ENCODE results near the gene KCNMB2. TPM values are rescaled to one million over a fixed set of nuclear protein-coding genes. Genes with fewer than 3 reads are reported as not detected.

KCNMB2 gene
- polyA plus RNA-seq, 1 donor (not counting 4 experiments of a cell fraction or from before 2014, with no cell fraction given): not detected

GRCh38 chr3:178500631-178501030 is 35.6 kb upstream of the KCNMB2 start:
- Histone ChIP-seq H3K4me1 (ENCODE audit: control insufficient read depth, extremely low read depth, insufficient read depth, low read length) (no peaks in the 10 kb centered on the region), H4K20me1 (ENCODE audit: control insufficient read depth, extremely low read depth, insufficient read depth, low read length) (no peaks in the 10 kb centered on the region), H2AFZ (ENCODE audit: control insufficient read depth, low read length) (no peak overlapping the region), H3K4me2 (ENCODE audit: control insufficient read depth, extremely low read depth, insufficient read depth, low read depth, low read length) (no peak overlapping the region), H3K79me2 (ENCODE audit: control insufficient read depth, insufficient read depth, low read length) (no peaks in the 10 kb centered on the region), H3K9me1 (ENCODE audit: control insufficient read depth, extremely low read depth, insufficient read depth, low read length) (no peaks in the 10 kb centered on the region), H3K27me3 (ENCODE audit: control insufficient read depth, extremely low read depth, insufficient read depth, low read length) (no peaks in the 10 kb centered on the region), H3K9me3 (ENCODE audit: control insufficient read depth, low read depth, low read length) (no peaks in the 10 kb centered on the region), H3K9ac (ENCODE audit: control insufficient read depth, extremely low read depth, insufficient read depth, low read length) (no peak overlapping the region), H3K27ac (ENCODE audit: control insufficient read depth, insufficient read depth, low read length) (no peak overlapping the region), H3K4me3 (ENCODE audit: control insufficient read depth in 2 of 3, extremely low read depth in 1 of 3, insufficient read depth in 2 of 3, low read depth in 1 of 3, low read length in 3 of 3) (no peak overlapping the region), H3K36me3 (ENCODE audit: control insufficient read depth in 2 of 2, extremely low read depth in 1 of 2, insufficient read depth in 2 of 2, low read length in 2 of 2) (no peaks in the 10 kb centered on the region)
- dilution Hi-C loops (cut with MboI; ENCODE audit: extremely low pct_ligation_motif_present, low sequenced_read_pairs): no loop called here
- DNase-seq (ENCODE audit: low read depth, low spot score): no peak
- FAIRE-seq: no peak
- TF ChIP-seq, protein P1, sequence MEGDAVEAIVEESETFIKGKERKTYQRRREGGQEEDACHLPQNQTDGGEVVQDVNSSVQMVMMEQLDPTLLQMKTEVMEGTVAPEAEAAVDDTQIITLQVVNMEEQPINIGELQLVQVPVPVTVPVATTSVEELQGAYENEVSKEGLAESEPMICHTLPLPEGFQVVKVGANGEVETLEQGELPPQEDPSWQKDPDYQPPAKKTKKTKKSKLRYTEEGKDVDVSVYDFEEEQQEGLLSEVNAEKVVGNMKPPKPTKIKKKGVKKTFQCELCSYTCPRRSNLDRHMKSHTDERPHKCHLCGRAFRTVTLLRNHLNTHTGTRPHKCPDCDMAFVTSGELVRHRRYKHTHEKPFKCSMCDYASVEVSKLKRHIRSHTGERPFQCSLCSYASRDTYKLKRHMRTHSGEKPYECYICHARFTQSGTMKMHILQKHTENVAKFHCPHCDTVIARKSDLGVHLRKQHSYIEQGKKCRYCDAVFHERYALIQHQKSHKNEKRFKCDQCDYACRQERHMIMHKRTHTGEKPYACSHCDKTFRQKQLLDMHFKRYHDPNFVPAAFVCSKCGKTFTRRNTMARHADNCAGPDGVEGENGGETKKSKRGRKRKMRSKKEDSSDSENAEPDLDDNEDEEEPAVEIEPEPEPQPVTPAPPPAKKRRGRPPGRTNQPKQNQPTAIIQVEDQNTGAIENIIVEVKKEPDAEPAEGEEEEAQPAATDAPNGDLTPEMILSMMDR (optimal IDR thresholded peaks at IDR 0.05 in 1 of 3, IDR thresholded peaks at IDR 0.05 in 1 of 3, conservative IDR thresholded peaks at IDR 0.05 in 1 of 3; ENCODE audit: extremely low read depth in 1 of 3, insufficient read depth in 2 of 3, low read length in 3 of 3): no peak
- TF ChIP-seq EZH2 (IDR thresholded peaks at IDR 0.05; ENCODE audit: low read length): no peak

GRCh38 chr3:178504128-178504527 is 32.1 kb upstream of the KCNMB2 start:
- FAIRE-seq: no peak
- H3K4me2 ChIP-seq (ENCODE audit: control insufficient read depth, extremely low read depth, insufficient read depth, low read depth, low read length): no peak overlapping the region

More at GRCh38 chr3:178504128-178504527, 32.1 kb upstream of the KCNMB2 start:
- Histone ChIP-seq H3K79me2 (ENCODE audit: control insufficient read depth, insufficient read depth, low read length) (no peaks in the 10 kb centered on the region), H3K36me3 (ENCODE audit: control insufficient read depth in 2 of 2, extremely low read depth in 1 of 2, insufficient read depth in 2 of 2, low read length in 2 of 2) (no peaks in the 10 kb centered on the region), H3K27ac (ENCODE audit: control insufficient read depth, insufficient read depth, low read length) (no peak overlapping the region), H3K9ac (ENCODE audit: control insufficient read depth, extremely low read depth, insufficient read depth, low read length) (no peak overlapping the region), H3K4me3 (ENCODE audit: control insufficient read depth in 2 of 3, extremely low read depth in 1 of 3, insufficient read depth in 2 of 3, low read depth in 1 of 3, low read length in 3 of 3) (no peak overlapping the region), H2AFZ (ENCODE audit: control insufficient read depth, low read length) (no peak overlapping the region), H3K4me1 (ENCODE audit: control insufficient read depth, extremely low read depth, insufficient read depth, low read length) (no peaks in the 10 kb centered on the region), H3K9me3 (ENCODE audit: control insufficient read depth, low read depth, low read length) (no peaks in the 10 kb centered on the region), H3K9me1 (ENCODE audit: control insufficient read depth, extremely low read depth, insufficient read depth, low read length) (no peaks in the 10 kb centered on the region), H3K27me3 (ENCODE audit: control insufficient read depth, extremely low read depth, insufficient read depth, low read length) (no peaks in the 10 kb centered on the region), H4K20me1 (ENCODE audit: control insufficient read depth, extremely low read depth, insufficient read depth, low read length) (no peaks in the 10 kb centered on the region)
- DNase-seq (ENCODE audit: low read depth, low spot score): no peak
- no peak for TF ChIP-seq EZH2 (IDR thresholded peaks at IDR 0.05; ENCODE audit: low read length)
- TF ChIP-seq, protein P1 (optimal IDR thresholded peaks at IDR 0.05 in 1 of 3, IDR thresholded peaks at IDR 0.05 in 1 of 3, conservative IDR thresholded peaks at IDR 0.05 in 1 of 3; ENCODE audit: extremely low read depth in 1 of 3, insufficient read depth in 2 of 3, low read length in 3 of 3): no peak
- dilution Hi-C loops (cut with MboI; ENCODE audit: extremely low pct_ligation_motif_present, low sequenced_read_pairs): no loop called here

All from keratinocyte (primary cell).